Mucosa of rectum (tissue), 2 donors: Measurements from ENCODE around the gene CCDC63.

Source experiments
- H3K27ac ChIP-seq, 2 donors: one replicate each; pipeline ENCODE4 v1.7.0; 2013; ENCODE audit warnings: inconsistent platforms in 2 of 2, low read depth in 2 of 2, low read length in 2 of 2
- H3K27me3 ChIP-seq, 2 donors: one replicate each; pipeline ENCODE4 v1.7.0; 2013; ENCODE audit warnings: low read length in 2 of 2; ENCODE audit not compliant: control insufficient read depth in 2 of 2, insufficient read depth in 2 of 2
- H3K36me3 ChIP-seq, 2 donors: one replicate each; pipeline ENCODE4 v1.7.0; 2013; ENCODE audit warnings: low read length in 2 of 2; ENCODE audit not compliant: control insufficient read depth in 2 of 2, insufficient read depth in 2 of 2
- H3K4me1 ChIP-seq, 2 donors: one replicate each; pipeline ENCODE4 v1.7.0; 2013; ENCODE audit warnings: low read length in 2 of 2, mild to moderate bottlenecking in 1 of 2; ENCODE audit not compliant: control insufficient read depth in 2 of 2, insufficient read depth in 2 of 2
- H3K4me3 ChIP-seq, 2 donors: one replicate each; pipeline ENCODE4 v1.7.0; 2013; ENCODE audit warnings: low read length in 2 of 2
- H3K9ac ChIP-seq, 2 donors: one replicate each; pipeline ENCODE4 v1.7.0; 2013; ENCODE audit warnings: low read length in 2 of 2, low read depth in 1 of 2, mild to moderate bottlenecking in 1 of 2
- H3K9me3 ChIP-seq, 2 donors: one replicate each; pipeline ENCODE4 v1.7.0; 2013; ENCODE audit warnings: low read length in 2 of 2; ENCODE audit not compliant: control insufficient read depth in 2 of 2
- donor health status: healthy.
- donor health status: Normal muscosa, but diverticular disease.

Gene CCDC63

DNA sequence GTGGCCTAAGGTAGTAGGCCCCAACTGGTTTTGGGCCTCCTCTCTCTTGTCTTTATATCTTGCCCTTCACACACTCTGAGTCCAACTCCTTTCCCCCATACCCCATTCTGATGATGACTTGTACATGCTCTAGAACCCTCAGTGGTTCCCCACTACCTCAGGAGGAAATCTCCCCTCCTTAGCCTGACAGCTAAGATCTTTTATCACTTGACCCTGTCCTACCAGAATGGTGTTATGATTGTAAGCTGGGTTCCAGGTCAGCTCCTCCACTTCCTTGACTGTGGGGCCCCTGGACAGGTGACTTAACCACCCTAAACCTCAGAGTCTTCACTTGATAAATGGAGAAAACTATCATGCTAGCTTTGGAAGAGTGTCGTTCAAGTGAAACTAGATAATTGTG, 83.0 kb downstream of the CCDC63 start:
- H3K4me1 ChIP-seq, result no peaks in the 10 kb centered on the region
- no peaks in the 10 kb centered on the region for H3K9me3 ChIP-seq
- no peak overlapping the region for H3K4me3 ChIP-seq
- H3K27me3 ChIP-seq, result peaks cover 0 to 8% of the 10 kb centered on the region in 2 donors
- H3K36me3 ChIP-seq, result no peaks in the 10 kb centered on the region
- H3K27ac ChIP-seq, result no peak overlapping the region
- H3K9ac ChIP-seq, result no peak overlapping the region

DNA sequence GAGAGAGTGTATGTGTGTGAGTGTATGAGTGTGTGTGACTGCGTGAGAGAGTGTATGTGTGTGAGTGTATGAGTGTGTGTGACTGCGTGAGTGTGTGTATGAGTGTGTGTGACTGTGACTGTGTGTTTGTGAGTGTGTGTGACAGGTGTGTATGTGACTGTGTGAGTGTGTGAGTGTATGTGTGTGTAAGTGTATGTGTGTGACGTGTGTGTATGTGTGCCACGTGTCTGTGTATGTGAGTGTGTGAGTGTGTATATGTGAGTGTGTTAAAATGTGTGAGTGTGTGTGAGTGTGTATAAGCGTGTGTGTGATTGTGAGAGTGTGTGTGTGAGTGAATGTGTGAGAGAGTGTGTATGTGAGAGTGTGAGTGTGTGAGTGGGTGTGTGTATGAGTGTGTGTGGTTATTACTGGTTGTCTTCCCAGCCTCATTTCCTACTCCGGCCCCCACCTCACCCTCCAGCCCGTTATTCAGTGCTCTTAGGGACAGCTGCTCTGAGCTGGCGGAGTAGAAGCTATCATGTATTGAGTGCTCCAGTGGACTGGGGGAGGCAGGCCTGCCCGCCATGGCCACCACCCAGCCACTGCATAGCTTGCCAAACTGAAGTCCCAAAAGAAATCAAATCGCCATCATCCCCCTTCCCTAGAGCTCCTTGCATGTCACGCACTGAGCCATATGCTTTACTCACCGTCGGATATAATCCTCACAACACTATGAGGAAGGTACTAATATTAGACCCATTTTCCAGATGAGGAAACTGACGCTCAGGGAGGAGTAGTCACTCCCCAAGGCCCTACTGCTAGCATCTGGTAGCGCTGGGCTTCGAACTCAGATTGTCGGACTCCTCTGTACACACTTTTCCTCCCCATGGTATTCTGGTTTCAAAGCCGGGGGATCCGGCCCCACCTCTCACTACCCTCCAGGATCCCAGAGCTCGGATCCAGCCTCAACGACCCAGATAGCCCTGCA, 83.8 kb downstream of the CCDC63 start:
- Histone ChIP-seq H3K4me3 (no peak overlapping the region), H3K27ac (no peak overlapping the region)

DNA sequence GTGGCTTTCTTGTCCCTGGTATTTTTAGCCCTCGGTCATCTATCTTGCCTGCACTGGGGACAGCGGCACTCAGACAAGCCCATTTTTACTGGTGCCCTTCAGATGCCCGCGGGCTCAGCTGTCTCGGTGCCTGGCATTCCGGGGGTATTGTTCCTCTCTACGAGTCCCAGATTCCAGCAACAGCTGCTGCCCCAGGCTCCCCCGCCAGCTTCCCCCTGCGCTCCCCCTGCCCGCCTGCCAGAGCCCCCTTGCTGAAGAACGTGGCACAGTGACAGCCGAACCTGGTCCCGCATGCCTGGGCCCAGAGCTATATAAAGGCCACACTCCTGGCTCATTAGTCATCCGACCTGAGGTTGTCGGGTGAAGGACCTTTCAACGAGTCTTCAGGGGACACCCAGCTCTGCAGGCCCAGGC, 84.5 kb downstream of the CCDC63 start:
- H3K9me3 ChIP-seq, result no peaks in the 10 kb centered on the region
- no peak overlapping the region for H3K9ac ChIP-seq
- H3K36me3 ChIP-seq, result no peaks in the 10 kb centered on the region
- H3K27me3 ChIP-seq, result peaks cover 1 to 3% of the 10 kb centered on the region in 2 donors
- H3K4me1 ChIP-seq, result no peaks in the 10 kb centered on the region
- no peak overlapping the region for H3K27ac ChIP-seq
- no peak overlapping the region for H3K4me3 ChIP-seq

More for the DNA sequence above, 83.8 kb downstream of the CCDC63 start:
- H3K9me3 ChIP-seq, result no peaks in the 10 kb centered on the region
- no peaks in the 10 kb centered on the region for H3K36me3 ChIP-seq
- H3K9ac ChIP-seq, result no peak overlapping the region
- H3K4me1 ChIP-seq, result no peaks in the 10 kb centered on the region
- H3K27me3 ChIP-seq, result peaks cover 0 to 8% of the 10 kb centered on the region in 2 donors

DNA sequence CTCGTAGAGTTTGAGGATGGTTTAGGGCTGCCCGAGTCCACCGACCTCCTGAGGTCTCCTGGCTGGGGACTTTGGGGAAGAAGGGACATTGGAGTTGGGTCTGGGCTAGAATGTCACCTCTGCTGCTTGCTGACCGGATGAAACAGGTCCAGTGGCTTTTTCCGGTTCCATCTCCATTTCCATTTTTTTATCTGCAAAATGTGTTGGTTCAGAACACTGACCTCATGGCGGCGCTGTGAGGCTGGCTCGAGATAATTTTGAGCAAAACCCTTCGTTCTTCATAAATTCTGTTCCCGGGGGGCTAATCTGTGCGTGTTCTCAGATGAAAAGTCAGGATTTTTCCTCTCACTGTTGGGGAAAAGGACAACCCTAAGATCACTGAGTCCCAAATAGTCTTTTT, 85.3 kb downstream of the CCDC63 start:
- Histone ChIP-seq H3K4me3 (no peak overlapping the region), H3K9me3 (no peaks in the 10 kb centered on the region), H3K9ac (no peak overlapping the region), H3K36me3 (no peaks in the 10 kb centered on the region), H3K27me3 (peaks cover 3% of the 10 kb centered on the region in 2 donors), H3K27ac (no peak overlapping the region), H3K4me1 (no peaks in the 10 kb centered on the region)

DNA sequence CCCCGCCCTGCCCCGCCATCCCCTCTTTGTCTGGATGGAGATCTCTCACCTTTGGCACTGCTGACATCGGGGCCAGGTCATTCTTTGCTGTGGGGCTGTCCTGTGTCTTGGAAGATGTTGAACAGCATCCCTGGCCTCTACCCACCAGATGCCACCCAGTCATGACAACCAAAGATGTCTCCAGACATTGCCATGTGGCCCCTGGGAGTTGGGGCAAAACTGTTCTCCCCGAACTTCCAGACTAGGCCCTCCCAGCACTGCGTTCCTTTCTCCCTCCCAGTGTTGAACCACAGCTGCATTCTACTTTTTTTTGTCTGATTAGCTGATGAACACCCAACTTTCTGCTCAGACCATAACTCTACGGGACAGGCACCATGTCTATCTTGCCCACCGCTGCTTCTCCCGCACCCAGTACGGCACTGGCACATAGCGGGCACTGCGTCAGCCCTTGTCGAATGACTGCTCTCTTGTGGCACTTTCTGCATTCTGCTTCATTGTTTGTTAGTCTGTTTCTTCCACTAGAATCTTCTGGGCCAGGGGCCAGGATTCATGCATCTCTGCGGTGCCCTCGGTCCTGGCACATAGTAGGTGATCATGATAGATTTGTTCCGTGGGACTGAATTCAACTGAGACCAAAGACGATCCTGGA, 86.7 kb downstream of the CCDC63 start:
- Histone ChIP-seq H3K9ac (no peak overlapping the region), H3K4me3 (no peak overlapping the region), H3K36me3 (no peaks in the 10 kb centered on the region), H3K9me3 (no peaks in the 10 kb centered on the region), H3K27ac (no peak overlapping the region), H3K27me3 (peaks cover 3 to 6% of the 10 kb centered on the region in 2 donors), H3K4me1 (peaks cover 0 to 3% of the 10 kb centered on the region in 2 donors)

DNA sequence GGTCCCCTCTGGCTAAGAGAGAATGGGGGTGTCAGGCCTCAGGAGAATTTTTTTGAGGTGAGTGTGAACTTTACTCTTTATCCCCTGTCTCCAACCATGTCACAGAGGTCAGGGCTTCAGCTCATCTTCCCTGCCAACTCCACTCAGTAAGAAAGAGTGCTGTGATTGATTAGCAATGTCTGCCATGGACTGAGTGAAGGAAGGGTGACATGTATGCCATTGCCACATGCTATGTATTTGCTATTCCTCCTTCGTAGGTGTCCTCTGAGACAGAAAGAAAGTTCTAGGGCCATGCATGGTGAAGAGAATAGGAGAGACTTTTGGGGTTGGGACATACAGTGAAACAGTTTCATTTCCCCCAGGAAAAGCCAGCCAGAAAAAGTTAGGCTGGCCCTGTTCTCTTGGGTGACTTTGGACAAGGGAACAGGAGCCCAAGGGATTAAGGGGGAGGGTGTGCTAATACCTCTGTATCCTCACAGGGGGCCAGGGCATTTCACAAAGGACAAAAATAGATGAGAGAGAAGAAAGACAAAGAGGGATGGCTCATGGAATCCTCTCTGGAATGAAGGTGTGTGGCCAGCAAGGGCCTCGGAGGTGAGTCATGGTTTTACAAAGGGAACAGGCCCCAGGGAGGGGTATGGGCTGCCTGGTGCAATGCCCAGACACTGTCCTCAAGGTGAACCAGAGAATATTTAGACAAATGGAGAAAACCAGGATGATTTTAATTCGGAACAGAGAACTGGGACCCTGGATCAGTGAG, 87.5 kb downstream of the CCDC63 start:
- Histone ChIP-seq H3K9me3 (no peaks in the 10 kb centered on the region), H3K9ac (no peak overlapping the region), H3K27me3 (peaks cover 3 to 8% of the 10 kb centered on the region in 2 donors), H3K4me1 (peaks cover 0 to 3% of the 10 kb centered on the region in 2 donors), H3K27ac (no peak overlapping the region), H3K4me3 (no peak overlapping the region), H3K36me3 (no peaks in the 10 kb centered on the region)

DNA sequence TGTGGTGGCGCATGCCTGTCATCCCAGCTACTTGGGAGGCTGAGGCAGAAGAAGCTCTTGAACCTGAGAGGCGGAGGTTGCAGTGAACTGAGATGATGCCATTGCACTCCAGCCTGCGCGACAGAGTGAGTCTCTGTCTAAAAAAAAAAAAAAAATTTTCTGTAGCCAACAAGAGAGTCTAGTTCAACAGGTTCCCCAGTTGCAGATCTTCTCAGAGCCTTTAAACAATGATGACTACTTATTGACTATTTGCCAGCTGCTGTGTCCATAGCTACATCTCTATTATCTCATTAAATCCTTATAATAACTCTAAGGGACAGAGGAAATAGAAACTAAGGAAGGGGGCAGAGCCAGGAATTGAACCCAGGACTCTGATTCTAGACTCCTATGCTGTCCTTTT, 88.8 kb downstream of the CCDC63 start:
- no peak overlapping the region for H3K27ac ChIP-seq
- peaks cover 3 to 8% of the 10 kb centered on the region in 2 donors for H3K27me3 ChIP-seq

DNA sequence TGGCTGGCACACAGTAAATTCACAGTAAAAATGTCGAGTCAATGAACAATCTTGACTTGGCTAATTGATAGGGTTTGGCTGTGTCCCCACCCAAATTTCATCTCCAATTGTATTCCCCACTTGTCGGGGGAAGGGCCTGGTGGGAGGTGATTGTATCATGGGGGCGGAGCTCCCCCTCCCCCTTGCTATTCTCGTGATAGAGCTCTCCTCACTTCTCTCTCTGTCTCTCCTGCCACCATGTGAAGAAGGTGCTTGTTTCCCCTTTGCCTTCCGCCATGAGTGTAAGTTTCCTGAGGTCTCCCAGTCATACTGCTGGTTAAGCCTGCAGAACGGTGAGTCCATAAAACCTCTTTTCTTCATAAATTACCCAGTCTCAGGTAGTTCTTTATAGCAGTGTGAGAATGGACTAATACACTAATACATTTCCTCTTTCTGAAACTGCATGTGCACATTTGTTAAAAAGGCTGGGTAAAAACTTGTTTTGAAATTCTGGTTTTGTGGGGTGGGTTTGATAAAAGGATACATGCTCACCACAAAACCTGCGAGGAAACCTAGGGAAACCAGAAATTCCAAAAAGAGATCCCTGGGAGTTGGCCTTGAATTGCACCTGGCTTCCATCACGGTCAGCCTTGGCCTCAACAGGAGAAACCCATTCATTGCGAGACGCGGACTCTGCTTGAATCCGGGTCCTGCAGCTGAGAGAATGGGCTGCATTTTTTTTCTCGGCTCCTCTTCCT, 89.7 kb downstream of the CCDC63 start:
- H3K27me3 ChIP-seq, result peaks cover 3 to 5% of the 10 kb centered on the region in 2 donors
- no peak overlapping the region for H3K9ac ChIP-seq
- H3K27ac ChIP-seq, result no peak overlapping the region
- no peaks in the 10 kb centered on the region for H3K36me3 ChIP-seq
- H3K4me1 ChIP-seq, result peaks cover 0 to 3% of the 10 kb centered on the region in 2 donors
- H3K9me3 ChIP-seq, result no peaks in the 10 kb centered on the region
- H3K4me3 ChIP-seq, result no peak overlapping the region

More for the DNA sequence above, 88.8 kb downstream of the CCDC63 start:
- Histone ChIP-seq H3K9me3 (no peaks in the 10 kb centered on the region), H3K4me1 (peaks cover 0 to 3% of the 10 kb centered on the region in 2 donors), H3K4me3 (no peak overlapping the region), H3K36me3 (no peaks in the 10 kb centered on the region), H3K9ac (no peak overlapping the region)

DNA sequence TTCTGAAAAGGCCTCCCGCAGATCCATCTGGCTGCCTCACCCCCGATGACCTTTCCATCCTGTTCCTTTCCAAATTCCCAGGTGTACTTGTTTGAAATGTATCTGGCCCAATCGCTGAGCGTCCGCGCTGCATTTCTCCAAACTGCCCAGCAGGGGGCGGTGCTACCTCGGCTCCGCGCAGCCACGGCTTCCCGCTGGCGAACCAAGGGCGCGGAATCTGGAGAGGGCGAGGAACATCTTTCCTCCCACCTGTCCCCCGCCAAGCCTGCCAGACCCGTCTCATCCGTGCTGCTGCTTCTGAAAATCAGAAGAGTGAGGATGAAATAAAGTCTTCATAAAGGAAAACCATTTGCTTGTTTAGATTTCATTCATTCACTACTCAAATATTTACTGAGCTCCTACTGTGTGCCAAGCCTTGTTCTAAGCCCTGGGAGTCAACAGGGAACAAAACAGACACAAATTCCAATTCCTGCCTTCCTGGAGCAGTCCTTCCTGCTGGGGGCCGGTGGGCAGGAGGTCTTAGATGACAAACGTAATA, 90.4 kb downstream of the CCDC63 start:
- Histone ChIP-seq H3K4me1 (peaks cover 0 to 3% of the 10 kb centered on the region in 2 donors), H3K9ac (no peak overlapping the region), H3K4me3 (no peak overlapping the region), H3K36me3 (no peaks in the 10 kb centered on the region), H3K9me3 (no peaks in the 10 kb centered on the region), H3K27me3 (peaks cover 3 to 5% of the 10 kb centered on the region in 2 donors), H3K27ac (no peak overlapping the region)
